GM12801 (cell line): ENCODE measurements around the gene STIM2.

Source experiments
- CTCF ChIP-seq: IDR thresholded peaks from one replicate; pipeline ENCODE4 v1.5.1; 2011; ENCODE audit warnings: control low read depth; ENCODE audit not compliant: insufficient read length; ENCODE audit errors: extremely low read depth

The STIM2 gene

DNA sequence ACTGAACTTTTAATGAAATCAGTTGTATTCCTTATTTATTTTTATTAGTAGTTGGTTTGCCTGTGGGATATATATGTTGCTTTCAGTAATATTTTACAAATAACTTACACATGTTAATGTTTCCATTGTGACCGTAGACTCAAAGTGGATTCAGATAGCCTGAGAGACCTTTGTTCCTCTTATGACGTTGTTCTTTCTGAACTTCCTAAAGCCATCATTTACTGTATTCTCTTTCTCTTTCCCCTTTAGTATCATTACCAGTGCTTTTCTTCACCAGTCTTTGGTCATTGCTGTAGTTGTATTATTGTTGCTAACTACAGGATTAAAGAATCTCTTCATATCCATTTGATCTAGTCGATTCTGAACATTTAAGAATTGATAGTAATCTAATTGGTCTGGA is 4.3 kb downstream of the STIM2 start:
- TF ChIP-seq CTCF: no peak

- no peak for TF ChIP-seq CTCF
Observed at GRCh38 chr4:26866203-26866602, 5.6 kb downstream of the STIM2 start.

GRCh38 chr4:26866781-26867180 is 6.1 kb downstream of the STIM2 start:
- no peak for TF ChIP-seq CTCF

- no peak for TF ChIP-seq CTCF
Observed at GRCh38 chr4:26867914-26868684, 7.5 kb downstream of the STIM2 start.

DNA sequence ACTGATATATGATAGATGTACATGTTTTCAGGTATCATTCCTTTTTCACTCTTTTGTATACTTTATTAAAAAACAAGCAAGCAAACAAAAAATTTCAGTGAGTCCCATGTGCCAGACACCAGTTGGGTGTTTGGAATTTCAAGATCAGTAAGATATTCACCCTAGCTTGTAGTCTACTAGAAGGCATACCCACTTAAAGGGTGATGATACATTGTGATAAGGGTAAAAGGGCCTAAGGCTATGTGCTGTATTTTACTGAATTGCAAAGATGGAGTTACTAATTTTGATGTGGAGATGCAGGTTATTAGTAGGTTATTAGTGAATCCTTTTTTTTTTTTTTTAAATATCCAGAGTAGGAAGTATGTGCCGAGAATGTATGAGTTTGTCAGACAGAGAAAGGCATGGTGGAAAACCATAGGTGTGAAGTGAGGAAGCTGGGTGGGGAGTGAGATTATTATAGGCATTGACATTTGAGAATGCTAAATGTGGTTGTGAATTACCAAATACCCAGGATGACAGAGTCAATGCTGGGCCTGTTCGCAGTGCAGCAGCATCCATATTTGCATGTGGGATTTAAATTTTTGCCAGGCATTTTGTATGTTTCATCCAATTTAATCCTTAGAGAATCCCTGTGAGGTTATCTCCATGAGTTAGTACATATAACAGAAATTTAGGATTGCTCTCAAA is 10.1 kb downstream of the STIM2 start:
- TF ChIP-seq CTCF: no peak

DNA sequence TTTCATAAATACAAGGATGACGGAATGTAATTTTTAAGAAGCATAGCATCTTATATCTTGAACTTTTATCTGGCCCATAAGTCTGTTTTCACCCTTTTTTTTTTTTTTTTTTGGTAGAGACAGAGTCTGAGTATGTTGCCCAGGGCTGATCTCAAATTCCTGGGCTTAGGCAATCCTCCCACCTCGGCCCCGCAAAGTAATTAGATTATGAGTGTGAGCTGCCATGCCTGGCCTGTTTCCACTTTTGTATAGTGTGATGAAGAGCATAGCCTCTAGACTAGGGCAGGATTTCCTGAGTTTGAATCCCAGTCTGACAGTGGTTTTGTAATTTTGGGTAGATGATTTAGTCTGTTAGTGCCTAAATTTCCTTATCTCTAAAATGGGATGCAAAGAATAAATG is 11.0 kb downstream of the STIM2 start:
- no peak for TF ChIP-seq CTCF

DNA sequence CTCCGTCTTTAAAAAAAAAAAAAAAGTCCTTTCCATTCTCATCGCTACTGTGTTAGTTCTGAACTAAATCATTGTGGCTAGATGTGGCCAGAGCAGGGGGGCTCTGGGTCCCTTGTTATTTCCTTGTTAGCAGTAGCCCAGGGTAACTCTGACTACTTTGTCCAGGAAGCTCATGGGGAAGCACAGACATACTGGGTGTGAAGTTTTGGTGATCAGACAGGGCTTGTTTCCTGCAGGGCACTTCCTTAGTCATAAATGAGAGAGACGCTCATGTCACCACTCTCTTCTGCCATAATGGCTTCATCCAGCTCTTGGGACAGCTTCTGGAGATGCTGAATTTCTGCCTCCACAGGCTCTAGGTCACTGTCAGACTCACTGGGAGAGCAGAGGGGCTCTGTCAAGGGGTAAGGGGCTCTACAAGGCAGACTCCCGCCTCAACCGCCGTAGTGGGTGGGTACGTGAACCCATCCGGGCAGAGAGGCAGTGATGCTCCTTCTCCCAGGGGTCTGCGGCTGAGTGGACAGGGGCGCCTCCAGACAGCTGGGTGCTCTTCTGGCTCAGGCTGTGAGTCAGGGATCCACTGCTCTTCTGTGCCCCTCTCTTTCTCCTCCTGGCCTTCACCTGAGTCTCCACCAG is 12.9 kb downstream of the STIM2 start:
- TF ChIP-seq CTCF: no peak
